ENCODE data around the gene CREBBP. TPM values are rescaled to one million over a fixed set of nuclear protein-coding genes. Genes with fewer than 3 reads are reported as not detected.
A peak's percentile ranks its signal among the peaks of the same experiment; 100 is the strongest.

CREBBP gene
- total and polyA plus RNA-seq, 2 donors = 11.6 to 20.7 TPM

DNA sequence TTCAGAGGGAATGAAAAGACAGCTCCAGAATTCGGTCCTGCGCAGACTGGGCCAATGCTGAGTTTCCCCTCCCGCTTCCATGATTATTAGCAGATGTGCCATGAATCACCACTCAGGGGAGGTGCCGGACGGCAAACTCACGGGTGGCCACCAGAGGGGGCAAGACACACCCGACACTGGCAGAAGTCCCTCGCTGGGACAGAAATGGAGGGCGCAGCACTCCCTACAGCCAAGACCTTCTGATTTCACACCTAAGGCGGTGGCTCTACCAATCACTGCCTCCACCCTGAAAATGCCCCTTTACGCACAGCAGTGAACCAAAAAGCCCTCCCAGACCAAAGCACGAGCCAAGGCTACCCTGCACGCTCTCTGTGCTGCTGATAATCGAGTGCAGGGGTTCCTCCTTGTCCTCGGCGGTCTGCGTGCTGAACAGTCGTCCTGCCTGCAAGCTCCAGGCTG lies 190.0 kb downstream of the CREBBP start:
- Histone ChIP-seq H3K36me3 (ENCODE audit: control insufficient read depth in 2 of 2, insufficient read depth in 2 of 2, low read length in 1 of 2) (peaks cover 0 to 34% of the 10 kb centered on the region in 2 donors), H3K27me3 (ENCODE audit: control insufficient read depth in 2 of 2, insufficient read depth in 1 of 2, low read length in 1 of 2) (no peaks in the 10 kb centered on the region), H3K9me3 (ENCODE audit: control insufficient read depth in 2 of 2, insufficient read depth in 1 of 2, low read length in 1 of 2) (no peaks in the 10 kb centered on the region), H3K27ac (ENCODE audit: low read depth in 1 of 2, low read length in 1 of 2) (no peak overlapping the region), H3K4me3 (ENCODE audit: low read length in 2 of 2) (no peak overlapping the region), H3K4me1 (ENCODE audit: control insufficient read depth in 2 of 2, insufficient read depth in 2 of 2, low read length in 2 of 2) (peaks cover 0 to 4% of the 10 kb centered on the region in 2 donors)
- DNase-seq (ENCODE audit: low read depth in 6 of 9, low spot score in 9 of 9) = peak; percentile 33 to 80 (median 64)
- WGBS = 56% methylated on average over 18 of the region's 18 CpGs

GRCh38 chr16:3689731-3690130 lies 190.8 kb downstream of the CREBBP start:
- 95% methylated on average over 7 of the region's 7 CpGs for WGBS

DNA sequence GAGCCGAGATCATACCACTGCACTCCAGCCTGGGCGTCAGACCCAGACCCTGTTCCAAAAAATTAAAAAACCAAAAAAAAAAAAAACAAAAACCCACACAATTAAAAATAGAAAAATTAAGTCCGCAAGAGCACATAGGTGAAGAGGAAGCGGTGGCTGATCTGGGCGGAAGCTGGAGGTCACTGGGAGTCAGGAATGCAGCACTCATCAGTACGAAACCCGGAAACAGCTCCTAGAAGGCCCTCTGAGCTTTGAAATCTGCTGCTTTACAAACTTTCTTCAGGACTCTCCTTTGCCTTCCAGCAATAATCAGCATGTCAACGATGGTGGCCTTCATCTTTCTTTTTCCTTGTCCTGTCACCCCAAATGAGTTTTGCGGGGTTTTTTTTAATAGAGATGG lies 192.7 kb downstream of the CREBBP start:
- H3K27me3 ChIP-seq (ENCODE audit: control insufficient read depth in 2 of 2, insufficient read depth in 1 of 2, low read length in 1 of 2) = no peaks in the 10 kb centered on the region
- H3K27ac ChIP-seq (ENCODE audit: low read depth in 1 of 2, low read length in 1 of 2) = no peak overlapping the region
- 97% methylated on average over 9 of the region's 9 CpGs for WGBS
- H3K9me3 ChIP-seq (ENCODE audit: control insufficient read depth in 2 of 2, insufficient read depth in 1 of 2, low read length in 1 of 2) = no peaks in the 10 kb centered on the region
- DNase-seq (ENCODE audit: low read depth in 6 of 9, low spot score in 9 of 9) = no peak
- peaks cover 0 to 4% of the 10 kb centered on the region in 2 donors for H3K4me1 ChIP-seq (ENCODE audit: control insufficient read depth in 2 of 2, insufficient read depth in 2 of 2, low read length in 2 of 2)
- H3K4me3 ChIP-seq (ENCODE audit: low read length in 2 of 2) = no peak overlapping the region
- peaks cover 5 to 44% of the 10 kb centered on the region in 2 donors for H3K36me3 ChIP-seq (ENCODE audit: control insufficient read depth in 2 of 2, insufficient read depth in 2 of 2, low read length in 1 of 2)

More at GRCh38 chr16:3689731-3690130, 190.8 kb downstream of the CREBBP start:
- H3K27ac ChIP-seq (ENCODE audit: low read depth in 1 of 2, low read length in 1 of 2) = no peak overlapping the region
- peaks cover 5 to 39% of the 10 kb centered on the region in 2 donors for H3K36me3 ChIP-seq (ENCODE audit: control insufficient read depth in 2 of 2, insufficient read depth in 2 of 2, low read length in 1 of 2)
- DNase-seq (ENCODE audit: low read depth in 6 of 9, low spot score in 9 of 9) = no peak
- no peaks in the 10 kb centered on the region for H3K27me3 ChIP-seq (ENCODE audit: control insufficient read depth in 2 of 2, insufficient read depth in 1 of 2, low read length in 1 of 2)
- H3K4me3 ChIP-seq (ENCODE audit: low read length in 2 of 2) = no peak overlapping the region
- peaks cover 0 to 4% of the 10 kb centered on the region in 2 donors for H3K4me1 ChIP-seq (ENCODE audit: control insufficient read depth in 2 of 2, insufficient read depth in 2 of 2, low read length in 2 of 2)
- no peaks in the 10 kb centered on the region for H3K9me3 ChIP-seq (ENCODE audit: control insufficient read depth in 2 of 2, insufficient read depth in 1 of 2, low read length in 1 of 2)

DNA sequence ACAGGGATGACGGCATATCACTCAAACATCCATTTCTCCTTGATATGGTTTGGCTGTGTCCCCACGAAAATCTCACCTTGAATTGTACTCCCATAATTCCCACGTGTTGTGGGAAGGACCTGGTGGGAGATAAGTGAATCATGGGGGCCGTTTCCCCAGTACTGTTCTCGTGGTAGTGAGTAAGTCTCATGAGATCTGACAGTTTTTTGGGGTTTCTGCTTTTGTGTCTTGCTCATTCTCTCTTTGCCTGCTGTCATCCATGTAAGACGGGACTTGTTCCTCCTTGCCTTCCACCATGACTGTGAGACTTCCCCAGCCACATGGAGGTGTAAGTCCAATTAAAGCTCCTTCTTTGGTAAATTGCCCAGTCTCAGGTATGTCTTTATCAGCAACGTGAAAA lies 193.5 kb downstream of the CREBBP start:
- H3K4me3 ChIP-seq (ENCODE audit: low read length in 2 of 2) = no peak overlapping the region
- no peak for DNase-seq (ENCODE audit: low read depth in 6 of 9, low spot score in 9 of 9)
- 98% methylated on average over 7 of the region's 7 CpGs for WGBS
- H3K9me3 ChIP-seq (ENCODE audit: control insufficient read depth in 2 of 2, insufficient read depth in 1 of 2, low read length in 1 of 2) = no peaks in the 10 kb centered on the region
- peaks cover 5 to 50% of the 10 kb centered on the region in 2 donors for H3K36me3 ChIP-seq (ENCODE audit: control insufficient read depth in 2 of 2, insufficient read depth in 2 of 2, low read length in 1 of 2)
- peaks cover 0 to 4% of the 10 kb centered on the region in 2 donors for H3K4me1 ChIP-seq (ENCODE audit: control insufficient read depth in 2 of 2, insufficient read depth in 2 of 2, low read length in 2 of 2)
- H3K27ac ChIP-seq (ENCODE audit: low read depth in 1 of 2, low read length in 1 of 2) = no peak overlapping the region
- H3K27me3 ChIP-seq (ENCODE audit: control insufficient read depth in 2 of 2, insufficient read depth in 1 of 2, low read length in 1 of 2) = no peaks in the 10 kb centered on the region

DNA sequence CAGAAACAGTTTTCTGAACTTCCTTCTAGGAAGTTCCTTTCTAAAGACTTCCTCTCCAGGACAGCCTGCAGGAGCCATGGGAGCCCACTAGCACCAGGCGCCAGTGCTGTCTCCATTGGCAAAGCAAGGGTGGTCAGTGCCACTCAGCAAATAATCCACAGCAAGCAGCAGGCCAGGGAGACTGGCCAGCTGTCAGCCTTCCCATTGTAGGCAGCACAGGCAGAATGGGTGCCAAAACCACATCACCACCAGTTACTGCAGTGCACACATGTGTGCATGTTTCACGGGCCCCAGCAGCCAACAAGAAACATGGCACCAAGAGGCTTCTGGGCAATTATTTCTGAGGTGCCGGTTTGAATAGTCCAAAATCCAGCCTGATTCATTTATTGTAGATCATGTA lies 199.3 kb downstream of the CREBBP start:
- H3K27ac ChIP-seq (ENCODE audit: low read depth in 1 of 2, low read length in 1 of 2) = no peak overlapping the region
- no peaks in the 10 kb centered on the region for H3K27me3 ChIP-seq (ENCODE audit: control insufficient read depth in 2 of 2, insufficient read depth in 1 of 2, low read length in 1 of 2)
- WGBS = 99% methylated on average over 3 of the region's 3 CpGs
- H3K4me1 ChIP-seq (ENCODE audit: control insufficient read depth in 2 of 2, insufficient read depth in 2 of 2, low read length in 2 of 2) = no peaks in the 10 kb centered on the region
- H3K4me3 ChIP-seq (ENCODE audit: low read length in 2 of 2) = no peak overlapping the region
- no peak for DNase-seq (ENCODE audit: low read depth in 6 of 9, low spot score in 9 of 9)
- H3K36me3 ChIP-seq (ENCODE audit: control insufficient read depth in 2 of 2, insufficient read depth in 2 of 2, low read length in 1 of 2) = peaks cover 40 to 62% of the 10 kb centered on the region in 2 donors
- peaks cover 0 to 3% of the 10 kb centered on the region in 2 donors for H3K9me3 ChIP-seq (ENCODE audit: control insufficient read depth in 2 of 2, insufficient read depth in 1 of 2, low read length in 1 of 2)

GRCh38 chr16:3677994-3678393 lies 202.5 kb downstream of the CREBBP start:
- Histone ChIP-seq H3K27ac (ENCODE audit: low read depth in 1 of 2, low read length in 1 of 2) (no peak overlapping the region), H3K9me3 (ENCODE audit: control insufficient read depth in 2 of 2, insufficient read depth in 1 of 2, low read length in 1 of 2) (peaks cover 0 to 3% of the 10 kb centered on the region in 2 donors), H3K4me3 (ENCODE audit: low read length in 2 of 2) (no peak overlapping the region), H3K4me1 (ENCODE audit: control insufficient read depth in 2 of 2, insufficient read depth in 2 of 2, low read length in 2 of 2) (no peaks in the 10 kb centered on the region), H3K27me3 (ENCODE audit: control insufficient read depth in 2 of 2, insufficient read depth in 1 of 2, low read length in 1 of 2) (no peaks in the 10 kb centered on the region), H3K36me3 (ENCODE audit: control insufficient read depth in 2 of 2, insufficient read depth in 2 of 2, low read length in 1 of 2) (peaks cover 65 to 76% of the 10 kb centered on the region in 2 donors)
- no peak for DNase-seq (ENCODE audit: low read depth in 6 of 9, low spot score in 9 of 9)
- WGBS = 98% methylated on average over 11 of the region's 11 CpGs

DNA sequence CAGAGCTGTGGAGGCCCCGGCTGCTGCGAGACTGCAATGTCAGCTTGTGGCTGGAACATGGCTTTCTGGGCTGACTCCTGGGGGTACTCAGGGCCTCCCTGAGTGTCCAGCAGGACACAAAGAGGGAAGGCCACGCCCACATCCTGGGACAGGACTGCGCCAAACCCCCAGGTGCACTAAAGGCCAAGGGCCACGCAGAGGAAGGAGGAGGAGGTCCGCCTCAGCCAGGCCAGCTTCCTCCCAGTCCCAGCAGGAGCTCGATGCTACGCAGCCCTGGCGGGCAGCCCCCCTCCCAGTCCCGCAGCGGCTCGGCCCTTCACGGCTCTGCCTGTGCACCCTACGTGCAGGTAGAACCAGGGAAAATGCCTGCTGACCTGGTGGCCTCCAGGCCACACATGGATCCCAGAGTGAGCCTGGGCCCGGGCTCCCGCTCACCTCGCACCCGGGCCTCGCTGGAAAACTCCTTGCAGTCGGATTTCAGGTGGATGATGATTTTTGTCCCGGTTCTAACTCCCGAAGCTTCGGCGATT lies 204.8 kb downstream of the CREBBP start:
- H3K27me3 ChIP-seq (ENCODE audit: control insufficient read depth in 2 of 2, insufficient read depth in 1 of 2, low read length in 1 of 2) = no peaks in the 10 kb centered on the region
- H3K9me3 ChIP-seq (ENCODE audit: control insufficient read depth in 2 of 2, insufficient read depth in 1 of 2, low read length in 1 of 2) = peaks cover 0 to 3% of the 10 kb centered on the region in 2 donors
- WGBS = 97% methylated on average over 24 of the region's 24 CpGs
- no peak overlapping the region for H3K4me3 ChIP-seq (ENCODE audit: low read length in 2 of 2)
- no peak for DNase-seq (ENCODE audit: low read depth in 6 of 9, low spot score in 9 of 9)
- H3K4me1 ChIP-seq (ENCODE audit: control insufficient read depth in 2 of 2, insufficient read depth in 2 of 2, low read length in 2 of 2) = no peaks in the 10 kb centered on the region
- peaks cover 74 to 78% of the 10 kb centered on the region in 2 donors for H3K36me3 ChIP-seq (ENCODE audit: control insufficient read depth in 2 of 2, insufficient read depth in 2 of 2, low read length in 1 of 2)
- no peak overlapping the region for H3K27ac ChIP-seq (ENCODE audit: low read depth in 1 of 2, low read length in 1 of 2)

Other genes starting within 250 kb of the CREBBP start
- 15.8 TPM for gene DNASE1, start 226.0 kb downstream of the CREBBP start, total RNA-seq
- gene DNASE1, start 226.0 kb downstream of the CREBBP start, polyA plus RNA-seq = 18.8 TPM
- gene TRAP1, start 163.2 kb downstream of the CREBBP start, total RNA-seq = 48.4 TPM
- 46.5 TPM for gene TRAP1, start 163.2 kb downstream of the CREBBP start, polyA plus RNA-seq
- 1.3 TPM for gene ADCY9, start 235.7 kb upstream of the CREBBP start, total RNA-seq
- gene ADCY9, start 235.7 kb upstream of the CREBBP start, polyA plus RNA-seq = 2.2 TPM